CD4-positive, alpha-beta T cell (primary cell): ENCODE results near the gene ELAVL1. TPM values are rescaled to one million over a fixed set of nuclear protein-coding genes. Genes with fewer than 3 reads are reported as not detected.
"Not testable (repeated sequence)": the region's sequence is repeated elsewhere in the genome, so short reads cannot be mapped to it uniquely, and the experiment has no call there.

Source experiments
- ATAC-seq: fragments of 200-7000 bp; cut with Tn5 transposase; one replicate; pipeline ENCODE4 v1.10.0; 2022; ENCODE audit warnings: mild to moderate bottlenecking; ENCODE audit not compliant: poor library complexity
- CTCF ChIA-PET: fragments of 350-600 bp; sonication (Branson Sonifier 250); formaldehyde crosslinking; loops from one replicate; lab custom pipeline; 2021; ENCODE audit warnings: antibody characterized with exemption, inconsistent platforms; lab: Charles Lee
- POLR2A ChIA-PET: fragments of 350-600 bp; sonication (Branson Sonifier 250); formaldehyde crosslinking; loops from one replicate; lab custom pipeline; 2021; ENCODE audit warnings: antibody characterized with exemption, inconsistent platforms; lab: Charles Lee
- DNase-seq, 14 experiments: peaks; one replicate each; pipeline ENCODE4 v3.0.0-alpha.2; 2013 to 2020; ENCODE audit warnings: mixed read lengths in 2 of 14
- H3K27ac ChIP-seq, 2 donors: one replicate each; pipeline versions ENCODE4 v1.5.1 to v1.7.0; 2013; ENCODE audit warnings: low read length in 2 of 2, low read depth in 1 of 2, mild to moderate bottlenecking in 1 of 2
- H3K27me3 ChIP-seq, 2 experiments: 1 replicate in 1 of 2; 2 replicates in 1 of 2; pipeline versions ENCODE4 v1.6.1 to v1.7.0; 2013; ENCODE audit warnings: low read length in 2 of 2, control low read depth in 1 of 2, mild to moderate bottlenecking in 1 of 2, moderate library complexity in 1 of 2; ENCODE audit not compliant: insufficient read depth in 2 of 2, control insufficient read depth in 1 of 2
- H3K36me3 ChIP-seq: one replicate; pipeline ENCODE4 v1.6.1; 2013; ENCODE audit warnings: low read length, control low read depth; ENCODE audit not compliant: insufficient read depth
- H3K4me1 ChIP-seq: one replicate; pipeline ENCODE4 v1.6.1; 2013; ENCODE audit warnings: low read length, control low read depth; ENCODE audit not compliant: insufficient read depth
- H3K4me3 ChIP-seq: one replicate; pipeline ENCODE4 v1.5.1; 2013; ENCODE audit warnings: mild to moderate bottlenecking, low read length, moderate library complexity
- H3K9me3 ChIP-seq, 2 experiments: 1 replicate in 1 of 2; 2 replicates in 1 of 2; pipeline versions ENCODE4 v1.6.1 to v1.7.0; 2013; ENCODE audit warnings: low read length in 2 of 2, mild to moderate bottlenecking in 2 of 2, control low read depth in 1 of 2, moderate library complexity in 1 of 2; ENCODE audit not compliant: control insufficient read depth in 1 of 2, insufficient read depth in 1 of 2
- H3K27ac Mint-ChIP-seq: one replicate; pipeline ENCODE4 v1.8.0; 2020; ENCODE audit warnings: mixed read lengths
- H3K27me3 Mint-ChIP-seq: one replicate; pipeline ENCODE4 v1.8.0; 2021; ENCODE audit warnings: mixed read lengths
- H3K36me3 Mint-ChIP-seq: one replicate; pipeline ENCODE4 v1.8.0; 2021; ENCODE audit warnings: low read depth, mixed read lengths
- H3K4me1 Mint-ChIP-seq: one replicate; pipeline ENCODE4 v1.8.0; 2021; ENCODE audit warnings: low read depth, mixed read lengths
- H3K4me3 Mint-ChIP-seq: one replicate; pipeline ENCODE4 v1.8.0; 2020; ENCODE audit warnings: mild to moderate bottlenecking, mixed read lengths
- H3K9me3 Mint-ChIP-seq: one replicate; pipeline ENCODE4 v1.8.0; 2020; ENCODE audit warnings: mixed read lengths
- intact Hi-C, 2 experiments: fragments of 100-400 bp; cut with DNase I in 1 of 2; cut with micrococcal nuclease in 1 of 2; formaldehyde crosslinking; loops; one replicate each; pipeline versions ENCODE4 v1.15.1 to v1.9.0; 2023 to 2025; cut with DNase I, micrococcal nuclease
- total RNA-seq, 174 experiments: library from RNA in 2 of 174; stranded (reverse) in 2 of 174; gene quantifications; one replicate each; pipeline ENCODE4 v1.2.3 and lab custom pipeline; 2021 to 2026
- TF ChIP-seq, protein P1 (sequence below): fragments of 200-600 bp; IDR thresholded peaks from one replicate; pipeline ENCODE4 v1.8.0; 2022; ENCODE audit warnings: antibody characterized with exemption, mild to moderate bottlenecking

The ELAVL1 gene
- total RNA-seq, 2 experiments from 2014 or later, result 17.1 to 20.8 TPM

GRCh38 chr19:8034178-8034525 is 28.7 kb upstream of the ELAVL1 start:
- CTCF ChIA-PET, result no interaction called here
- Mint-ChIP-seq H3K4me3 (no peak overlapping the region), H3K27ac (no peak overlapping the region), H3K9me3 (no peaks in the 10 kb centered on the region), H3K27me3 (peaks cover 4% of the 10 kb centered on the region), H3K36me3 (no peaks in the 10 kb centered on the region), H3K4me1 (no peaks in the 10 kb centered on the region)
- no peak for DNase-seq
- intact Hi-C loops, result no loop called here
- no peak for ATAC-seq
- POLR2A ChIA-PET, result no interaction called here
- peaks cover 0 to 3% of the 10 kb centered on the region in 2 experiments for H3K27me3 ChIP-seq
- no peaks in the 10 kb centered on the region for H3K9me3 ChIP-seq
- H3K4me1 ChIP-seq, result no peaks in the 10 kb centered on the region
- H3K27ac ChIP-seq, result no peak overlapping the region
- no peak overlapping the region for H3K4me3 ChIP-seq
- TF ChIP-seq, protein P1, sequence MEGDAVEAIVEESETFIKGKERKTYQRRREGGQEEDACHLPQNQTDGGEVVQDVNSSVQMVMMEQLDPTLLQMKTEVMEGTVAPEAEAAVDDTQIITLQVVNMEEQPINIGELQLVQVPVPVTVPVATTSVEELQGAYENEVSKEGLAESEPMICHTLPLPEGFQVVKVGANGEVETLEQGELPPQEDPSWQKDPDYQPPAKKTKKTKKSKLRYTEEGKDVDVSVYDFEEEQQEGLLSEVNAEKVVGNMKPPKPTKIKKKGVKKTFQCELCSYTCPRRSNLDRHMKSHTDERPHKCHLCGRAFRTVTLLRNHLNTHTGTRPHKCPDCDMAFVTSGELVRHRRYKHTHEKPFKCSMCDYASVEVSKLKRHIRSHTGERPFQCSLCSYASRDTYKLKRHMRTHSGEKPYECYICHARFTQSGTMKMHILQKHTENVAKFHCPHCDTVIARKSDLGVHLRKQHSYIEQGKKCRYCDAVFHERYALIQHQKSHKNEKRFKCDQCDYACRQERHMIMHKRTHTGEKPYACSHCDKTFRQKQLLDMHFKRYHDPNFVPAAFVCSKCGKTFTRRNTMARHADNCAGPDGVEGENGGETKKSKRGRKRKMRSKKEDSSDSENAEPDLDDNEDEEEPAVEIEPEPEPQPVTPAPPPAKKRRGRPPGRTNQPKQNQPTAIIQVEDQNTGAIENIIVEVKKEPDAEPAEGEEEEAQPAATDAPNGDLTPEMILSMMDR, result no peak
- H3K36me3 ChIP-seq, result no peaks in the 10 kb centered on the region

DNA sequence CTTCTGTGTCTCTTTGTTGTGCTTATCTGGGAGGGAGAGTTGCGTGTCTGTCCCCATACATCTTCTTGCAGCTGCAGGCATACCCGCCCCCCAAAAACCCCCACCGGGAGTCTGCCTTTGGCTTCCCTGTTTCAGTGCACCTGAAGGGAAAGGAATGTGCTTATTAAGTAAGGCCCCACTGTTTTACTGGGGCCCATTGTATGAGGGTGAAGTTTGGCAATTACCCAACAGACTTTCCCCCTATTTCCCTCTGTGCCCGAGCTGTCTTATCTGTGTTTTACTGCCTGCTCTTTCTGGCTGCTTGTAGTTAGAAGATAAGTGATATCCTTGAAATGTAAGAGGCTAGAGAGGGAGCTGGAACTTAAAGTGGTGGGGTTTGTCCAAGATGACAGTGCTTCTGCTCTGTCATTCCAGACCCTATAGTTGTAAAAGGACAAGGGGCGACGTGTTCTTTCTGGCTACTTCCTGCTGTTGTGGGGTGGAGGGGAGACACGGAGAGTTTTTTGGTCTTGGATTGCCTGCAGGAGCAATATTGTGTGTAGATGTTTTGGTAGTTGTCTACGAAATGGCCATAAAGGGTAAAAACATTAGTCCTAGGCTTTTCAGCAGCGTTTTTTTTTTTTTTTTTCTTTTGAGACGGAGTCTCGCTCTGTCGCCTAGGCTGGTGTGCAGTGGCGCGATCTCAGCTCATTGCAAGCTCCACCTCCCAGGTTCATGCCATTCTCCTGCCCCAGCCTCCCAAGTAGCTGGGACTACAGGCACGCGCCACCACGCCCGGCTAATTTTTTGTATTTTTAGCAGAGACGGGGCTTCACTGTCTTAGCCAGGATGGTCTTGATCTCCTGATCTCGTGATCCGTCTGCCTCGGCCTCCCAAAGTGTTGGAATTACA is 28.1 kb upstream of the ELAVL1 start:
- H3K27ac Mint-ChIP-seq, H3K27me3 Mint-ChIP-seq, H3K36me3 Mint-ChIP-seq, H3K9me3 ChIP-seq, H3K9me3 Mint-ChIP-seq, H3K27ac ChIP-seq, H3K27me3 ChIP-seq, intact Hi-C loops, POLR2A ChIA-PET, H3K4me1 ChIP-seq, H3K4me3 ChIP-seq, ATAC-seq, H3K36me3 ChIP-seq, DNase-seq, H3K4me1 Mint-ChIP-seq, H3K4me3 Mint-ChIP-seq, CTCF ChIA-PET: not testable (repeated sequence)

- DNase-seq, result no peak
- ATAC-seq, result no peak
- Mint-ChIP-seq H3K9me3 (no peaks in the 10 kb centered on the region), H3K36me3 (no peaks in the 10 kb centered on the region), H3K4me3 (no peak overlapping the region), H3K27me3 (no peaks in the 10 kb centered on the region), H3K27ac (no peak overlapping the region), H3K4me1 (no peaks in the 10 kb centered on the region)
- ChIA-PET CTCF (no interaction called here), POLR2A (no interaction called here)
- TF ChIP-seq, protein P1, result no peak
- no peaks in the 10 kb centered on the region for H3K9me3 ChIP-seq
- no peaks in the 10 kb centered on the region for H3K36me3 ChIP-seq
- intact Hi-C loops, result no loop called here
- H3K4me3 ChIP-seq, result no peak overlapping the region
- no peak overlapping the region for H3K27ac ChIP-seq
- H3K27me3 ChIP-seq, result peaks cover 0 to 3% of the 10 kb centered on the region in 2 experiments
- H3K4me1 ChIP-seq, result no peaks in the 10 kb centered on the region
Observed at GRCh38 chr19:8030960-8031359, 25.5 kb upstream of the ELAVL1 start.
